ENCODE results near the gene ZFR. TPM values are rescaled to one million over a fixed set of nuclear protein-coding genes. Genes with fewer than 3 reads are reported as not detected.

The ZFR gene
- total RNA-seq, 4 donors from 2014 or later: 35.6 to 64.1 (median 57.4) TPM

- Histone ChIP-seq H3K4me1 (peaks cover 0 to 17% (median 14%) of the 10 kb centered on the region in 4 donors), H3K9me3 (no peaks in the 10 kb centered on the region), H3K4me3 (no peak overlapping the region), H3K27me3 (no peaks in the 10 kb centered on the region), H3K36me3 (peaks cover 0 to 21% (median 8%) of the 10 kb centered on the region in 4 donors), H3K27ac (no peak overlapping the region)
- 40 to 67% methylated on average over 1 of the region's 1 CpG for WGBS, 2 donors (ENCODE audit: low coverage in 1 of 2)
- in situ Hi-C loops (cut with MboI; ENCODE audit: low pct_ligation_motif_present in 1 of 4, low pct_unique_long_range_greater_than_20kb in 1 of 4, low sequenced_read_pairs in 3 of 4): no loop called here
- intact Hi-C loops (cut with DNase I; ENCODE audit: low total_unique reads): no loop called here
- TF ChIP-seq CTCF (IDR thresholded peaks at IDR 0.05): no peak
- DNase-seq: no peak
These were observed 24.0 kb downstream of the ZFR start for GRCh38 chr5:32420506-32420905.

GRCh38 chr5:32419791-32420190 lies 24.7 kb downstream of the ZFR start:
- DNase-seq: no peak
- Histone ChIP-seq H3K36me3 (peaks cover 0 to 24% (median 10%) of the 10 kb centered on the region in 4 donors), H3K27ac (no peak overlapping the region), H3K4me1 (peaks cover 0 to 17% (median 14%) of the 10 kb centered on the region in 4 donors), H3K4me3 (no peak overlapping the region), H3K27me3 (no peaks in the 10 kb centered on the region), H3K9me3 (no peaks in the 10 kb centered on the region)
- intact Hi-C loops (cut with DNase I; ENCODE audit: low total_unique reads): no loop called here
- 60 to 75% methylated on average over 1 to 2 of the region's 2 CpGs for WGBS, 2 donors (ENCODE audit: low coverage in 1 of 2)
- in situ Hi-C loops (cut with MboI; ENCODE audit: low pct_ligation_motif_present in 1 of 4, low pct_unique_long_range_greater_than_20kb in 1 of 4, low sequenced_read_pairs in 3 of 4): no loop called here
- TF ChIP-seq POLR2AphosphoS5 (IDR thresholded peaks at IDR 0.05) (no peak), POLR2A (IDR thresholded peaks at IDR 0.05) (no peak), CTCF (IDR thresholded peaks at IDR 0.05) (no peak), EP300 (IDR thresholded peaks at IDR 0.05; ENCODE audit: low read depth) (no peak)

- intact Hi-C loops (cut with DNase I; ENCODE audit: low total_unique reads) (no loop called here), in situ Hi-C loops (cut with MboI; ENCODE audit: low pct_ligation_motif_present in 1 of 4, low pct_unique_long_range_greater_than_20kb in 1 of 4, low sequenced_read_pairs in 3 of 4) (no loop called here)
- WGBS, 2 donors (ENCODE audit: low coverage in 1 of 2): 92 to 98% methylated on average over 3 of the region's 3 CpGs
- Histone ChIP-seq H3K27me3 (no peaks in the 10 kb centered on the region), H3K4me1 (no peaks in the 10 kb centered on the region), H3K4me3 (no peak overlapping the region), H3K9me3 (no peaks in the 10 kb centered on the region), H3K27ac (no peak overlapping the region), H3K36me3 (peaks cover 0 to 56% (median 24%) of the 10 kb centered on the region in 4 donors)
- TF ChIP-seq CTCF (IDR thresholded peaks at IDR 0.05) (no peak), POLR2AphosphoS5 (IDR thresholded peaks at IDR 0.05) (no peak), EP300 (IDR thresholded peaks at IDR 0.05; ENCODE audit: low read depth) (no peak), POLR2A (IDR thresholded peaks at IDR 0.05) (no peak)
- DNase-seq: no peak
These were observed 30.9 kb downstream of the ZFR start for GRCh38 chr5:32413466-32414263.

- H3K9me3 ChIP-seq: no peaks in the 10 kb centered on the region
- no peak overlapping the region for H3K4me3 ChIP-seq
- H3K36me3 ChIP-seq: peaks cover 0 to 65% (median 25%) of the 10 kb centered on the region in 4 donors
- no peak overlapping the region for H3K27ac ChIP-seq
- H3K27me3 ChIP-seq: no peaks in the 10 kb centered on the region
- in situ Hi-C loops (cut with MboI; ENCODE audit: low pct_ligation_motif_present in 1 of 4, low pct_unique_long_range_greater_than_20kb in 1 of 4, low sequenced_read_pairs in 3 of 4) (no loop called here), intact Hi-C loops (cut with DNase I; ENCODE audit: low total_unique reads) (no loop called here)
- TF ChIP-seq CTCF (IDR thresholded peaks at IDR 0.05) (no peak), EP300 (IDR thresholded peaks at IDR 0.05; ENCODE audit: low read depth) (no peak), POLR2A (IDR thresholded peaks at IDR 0.05) (no peak), POLR2AphosphoS5 (IDR thresholded peaks at IDR 0.05) (no peak)
- no peak for DNase-seq
- H3K4me1 ChIP-seq: no peaks in the 10 kb centered on the region
These were observed 33.9 kb downstream of the ZFR start for GRCh38 chr5:32410630-32411029.
